Breast epithelium (tissue), 3 donors: ENCODE measurements around the gene ZNF618.

Experiments used
- CTCF ChIP-seq, 3 donors: fragments of 450-650 bp; IDR thresholded peaks; one replicate each; pipeline ENCODE4 v1.5.1; 2016 to 2017; ENCODE audit warnings: antibody characterized with exemption in 3 of 3, mild to moderate bottlenecking in 3 of 3, moderate library complexity in 3 of 3
- POLR2A ChIP-seq: fragments of 450-650 bp; IDR thresholded peaks from one replicate; pipeline ENCODE4 v1.6.1; 2016; ENCODE audit warnings: antibody characterized with exemption, mild to moderate bottlenecking, moderate library complexity
- POLR2AphosphoS5 ChIP-seq, 3 donors: sonication (generic); formaldehyde crosslinking; IDR thresholded peaks; one replicate each; pipeline ENCODE4 v1.6.1; 2017; ENCODE audit warnings: antibody characterized with exemption in 3 of 3

GRCh38 chr9:113955076-113955752 is 79.1 kb downstream of the ZNF618 start:
- TF ChIP-seq CTCF (IDR thresholded peaks at IDR 0.05) (no peak), POLR2A (no peak), POLR2AphosphoS5 (IDR thresholded peaks at IDR 0.05) (no peak)
